Measurements from ENCODE around the gene PLSCR2.

GRCh38 chr3:146414010-146414409 lies 55.4 kb downstream of the PLSCR2 start:
- no peak for TF ChIP-seq TCF12 (IDR thresholded peaks at IDR 0.05; ENCODE audit: low read depth)
- TF ChIP-seq TAF1 (IDR thresholded peaks at IDR 0.05; ENCODE audit: low read depth), result no peak
